ENCODE data around the gene RRP1. TPM values are rescaled to one million over a fixed set of nuclear protein-coding genes. Genes with fewer than 3 reads are reported as not detected.

RRP1 gene
- polyA plus RNA-seq, 2 of the 4 experiments (the other 2 are of a cell fraction): 15.4 to 29.5 TPM

DNA sequence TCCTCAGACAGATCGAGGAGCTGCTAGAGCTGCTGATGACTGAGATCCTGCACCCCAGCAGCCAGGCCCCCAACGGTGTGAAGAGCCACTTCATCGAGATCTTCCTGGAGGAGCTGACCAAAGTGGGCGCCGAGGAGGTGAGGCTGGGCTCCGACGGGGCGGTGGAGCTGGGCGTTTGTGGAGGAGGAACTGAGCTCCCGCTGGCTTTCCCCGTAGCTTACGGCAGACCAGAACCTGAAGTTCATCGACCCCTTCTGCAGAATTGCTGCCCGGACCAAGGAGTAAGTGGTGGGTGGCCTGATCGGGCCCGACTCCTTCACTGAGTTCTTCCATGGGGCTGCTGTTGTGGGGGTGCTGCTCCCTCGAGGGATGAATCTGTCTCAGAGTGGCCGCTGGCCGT is 8.0 kb downstream of the RRP1 start:
- Histone ChIP-seq H3K9me3 (no peaks in the 10 kb centered on the region), H3K27ac (no peak overlapping the region), H3K4me2 (no peak overlapping the region), H3K4me3 (no peak overlapping the region), H3K4me1 (no peaks in the 10 kb centered on the region)
- DNase-seq (ENCODE audit: low read depth in 1 of 2, low spot score in 1 of 2): no peak
- TF ChIP-seq CBX2 (IDR thresholded peaks at IDR 0.05; ENCODE audit: borderline replicate concordance, low read depth): no peak
- no peak for TF ChIP-seq FOXS1 (CRISPR knock-in tag; IDR thresholded peaks at IDR 0.05)
- TF ChIP-seq TP53 (CRISPR knock-in tag; IDR thresholded peaks at IDR 0.05): no peak
- TF ChIP-seq CTCF (IDR thresholded peaks at IDR 0.05): no peak
- TF ChIP-seq BCL3 (IDR thresholded peaks at IDR 0.05): no peak
- no peak for TF ChIP-seq MAFK (IDR thresholded peaks at IDR 0.05; ENCODE audit: partially characterized antibody)
- no peak for TF ChIP-seq RNF2 (IDR thresholded peaks at IDR 0.05; ENCODE audit: borderline replicate concordance, low read depth)
- TF ChIP-seq ZC3H11A (IDR thresholded peaks at IDR 0.05): no peak
- TF ChIP-seq FOSL2 (IDR thresholded peaks at IDR 0.05): no peak
- TF ChIP-seq FOSL2 (CRISPR knock-in tag; IDR thresholded peaks at IDR 0.05): no peak
- no peak for TF ChIP-seq NPAS2 (CRISPR knock-in tag; IDR thresholded peaks at IDR 0.05; ENCODE audit: borderline replicate concordance)
- TF ChIP-seq CEBPB (IDR thresholded peaks at IDR 0.05): no peak
- TF ChIP-seq RCOR1 (IDR thresholded peaks at IDR 0.05; ENCODE audit: low read depth, low read length): no peak
- TF ChIP-seq, protein P1, sequence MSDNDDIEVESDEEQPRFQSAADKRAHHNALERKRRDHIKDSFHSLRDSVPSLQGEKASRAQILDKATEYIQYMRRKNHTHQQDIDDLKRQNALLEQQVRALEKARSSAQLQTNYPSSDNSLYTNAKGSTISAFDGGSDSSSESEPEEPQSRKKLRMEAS (IDR thresholded peaks at IDR 0.05): no peak
- no peak for TF ChIP-seq CHD4 (IDR thresholded peaks at IDR 0.05; ENCODE audit: borderline replicate concordance)
- TF ChIP-seq ZNF302 (CRISPR knock-in tag; IDR thresholded peaks at IDR 0.05): no peak
- TF ChIP-seq, protein P2, sequence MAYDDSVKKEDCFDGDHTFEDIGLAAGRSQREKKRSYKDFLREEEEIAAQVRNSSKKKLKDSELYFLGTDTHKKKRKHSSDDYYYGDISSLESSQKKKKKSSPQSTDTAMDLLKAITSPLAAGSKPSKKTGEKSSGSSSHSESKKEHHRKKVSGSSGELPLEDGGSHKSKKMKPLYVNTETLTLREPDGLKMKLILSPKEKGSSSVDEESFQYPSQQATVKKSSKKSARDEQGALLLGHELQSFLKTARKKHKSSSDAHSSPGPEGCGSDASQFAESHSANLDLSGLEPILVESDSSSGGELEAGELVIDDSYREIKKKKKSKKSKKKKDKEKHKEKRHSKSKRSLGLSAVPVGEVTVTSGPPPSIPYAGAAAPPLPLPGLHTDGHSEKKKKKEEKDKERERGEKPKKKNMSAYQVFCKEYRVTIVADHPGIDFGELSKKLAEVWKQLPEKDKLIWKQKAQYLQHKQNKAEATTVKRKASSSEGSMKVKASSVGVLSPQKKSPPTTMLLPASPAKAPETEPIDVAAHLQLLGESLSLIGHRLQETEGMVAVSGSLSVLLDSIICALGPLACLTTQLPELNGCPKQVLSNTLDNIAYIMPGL (CRISPR knock-in tag; IDR thresholded peaks at IDR 0.05; ENCODE audit: borderline replicate concordance): no peak
- TF ChIP-seq, protein P3, sequence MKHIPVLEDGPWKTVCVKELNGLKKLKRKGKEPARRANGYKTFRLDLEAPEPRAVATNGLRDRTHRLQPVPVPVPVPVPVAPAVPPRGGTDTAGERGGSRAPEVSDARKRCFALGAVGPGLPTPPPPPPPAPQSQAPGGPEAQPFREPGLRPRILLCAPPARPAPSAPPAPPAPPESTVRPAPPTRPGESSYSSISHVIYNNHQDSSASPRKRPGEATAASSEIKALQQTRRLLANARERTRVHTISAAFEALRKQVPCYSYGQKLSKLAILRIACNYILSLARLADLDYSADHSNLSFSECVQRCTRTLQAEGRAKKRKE (CRISPR knock-in tag; IDR thresholded peaks at IDR 0.05; ENCODE audit: low read depth): no peak
- TF ChIP-seq, protein P4, sequence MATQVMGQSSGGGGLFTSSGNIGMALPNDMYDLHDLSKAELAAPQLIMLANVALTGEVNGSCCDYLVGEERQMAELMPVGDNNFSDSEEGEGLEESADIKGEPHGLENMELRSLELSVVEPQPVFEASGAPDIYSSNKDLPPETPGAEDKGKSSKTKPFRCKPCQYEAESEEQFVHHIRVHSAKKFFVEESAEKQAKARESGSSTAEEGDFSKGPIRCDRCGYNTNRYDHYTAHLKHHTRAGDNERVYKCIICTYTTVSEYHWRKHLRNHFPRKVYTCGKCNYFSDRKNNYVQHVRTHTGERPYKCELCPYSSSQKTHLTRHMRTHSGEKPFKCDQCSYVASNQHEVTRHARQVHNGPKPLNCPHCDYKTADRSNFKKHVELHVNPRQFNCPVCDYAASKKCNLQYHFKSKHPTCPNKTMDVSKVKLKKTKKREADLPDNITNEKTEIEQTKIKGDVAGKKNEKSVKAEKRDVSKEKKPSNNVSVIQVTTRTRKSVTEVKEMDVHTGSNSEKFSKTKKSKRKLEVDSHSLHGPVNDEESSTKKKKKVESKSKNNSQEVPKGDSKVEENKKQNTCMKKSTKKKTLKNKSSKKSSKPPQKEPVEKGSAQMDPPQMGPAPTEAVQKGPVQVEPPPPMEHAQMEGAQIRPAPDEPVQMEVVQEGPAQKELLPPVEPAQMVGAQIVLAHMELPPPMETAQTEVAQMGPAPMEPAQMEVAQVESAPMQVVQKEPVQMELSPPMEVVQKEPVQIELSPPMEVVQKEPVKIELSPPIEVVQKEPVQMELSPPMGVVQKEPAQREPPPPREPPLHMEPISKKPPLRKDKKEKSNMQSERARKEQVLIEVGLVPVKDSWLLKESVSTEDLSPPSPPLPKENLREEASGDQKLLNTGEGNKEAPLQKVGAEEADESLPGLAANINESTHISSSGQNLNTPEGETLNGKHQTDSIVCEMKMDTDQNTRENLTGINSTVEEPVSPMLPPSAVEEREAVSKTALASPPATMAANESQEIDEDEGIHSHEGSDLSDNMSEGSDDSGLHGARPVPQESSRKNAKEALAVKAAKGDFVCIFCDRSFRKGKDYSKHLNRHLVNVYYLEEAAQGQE (IDR thresholded peaks at IDR 0.05): no peak
- no peak for TF ChIP-seq SREBF2 (IDR thresholded peaks at IDR 0.05)
- ChIA-PET POLR2A (no interaction called here), CTCF (no interaction called here)
- WGBS (ENCODE audit: missing lambda C conversion rate): 85% methylated on average over 4 of the region's 19 CpGs
- FAIRE-seq: no peak
- no peak for ATAC-seq
